ENCODE measurements around the gene GOSR1. TPM values are rescaled to one million over a fixed set of nuclear protein-coding genes. Genes with fewer than 3 reads are reported as not detected.

The GOSR1 gene
- total RNA-seq, 1 experiment from 2014 or later, result 43.7 TPM

DNA sequence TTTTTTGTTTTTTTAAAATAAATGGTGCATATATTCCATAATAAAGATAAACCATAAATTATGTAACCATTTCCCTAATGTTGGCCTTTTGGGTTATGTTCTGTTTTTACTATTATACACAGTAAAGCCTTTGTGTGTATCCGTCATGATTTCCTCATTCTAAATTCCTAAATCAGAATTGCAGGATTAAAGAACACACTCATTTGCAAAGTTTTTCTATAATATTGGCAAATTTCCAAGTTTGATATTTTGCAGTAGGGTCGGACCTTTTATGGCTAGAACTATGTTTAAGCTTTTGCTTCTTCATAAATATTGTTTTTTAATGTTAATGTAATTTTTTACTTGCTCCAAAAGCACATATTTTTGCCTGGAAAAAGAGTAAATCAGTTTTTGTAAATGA, 16.6 kb downstream of the GOSR1 start:
- POLR2A ChIA-PET (ENCODE audit: unreplicated experiment), result interaction anchor here (0.5 kb wide), 1 partner anchor 9 kb away, joined by 4 read pairs; no protein-coding TSS in a partner anchor
- intact Hi-C loops (cut with micrococcal nuclease; ENCODE audit: unreplicated experiment), result no loop called here
- CTCF ChIA-PET, result no interaction called here
- Histone ChIP-seq H2AFZ (no peak overlapping the region), H3K27ac (no peak overlapping the region), H3K4me3 (no peak overlapping the region), H3K36me3 (ENCODE audit: low read depth) (peaks cover 46% of the 10 kb centered on the region), H3F3A (ENCODE audit: insufficient read depth, low read depth) (peaks cover 5% of the 10 kb centered on the region; the same call in 1 of the 2 replicates), H3K9me2 (ENCODE audit: insufficient read depth) (no peaks in the 10 kb centered on the region), H4K20me1 (ENCODE audit: insufficient read depth) (no peaks in the 10 kb centered on the region), H3K9me3 (ENCODE audit: insufficient read depth, low read depth) (no peaks in the 10 kb centered on the region), H3K4me1 (replicated peaks; ENCODE audit: insufficient read depth) (no peaks in the 10 kb centered on the region), H3K79me2 (ENCODE audit: low read depth) (no peaks in the 10 kb centered on the region), H3K4me2 (no peak overlapping the region), H3K27me3 (ENCODE audit: insufficient read depth, low read depth) (no peaks in the 10 kb centered on the region)
- TF ChIP-seq, protein P1, sequence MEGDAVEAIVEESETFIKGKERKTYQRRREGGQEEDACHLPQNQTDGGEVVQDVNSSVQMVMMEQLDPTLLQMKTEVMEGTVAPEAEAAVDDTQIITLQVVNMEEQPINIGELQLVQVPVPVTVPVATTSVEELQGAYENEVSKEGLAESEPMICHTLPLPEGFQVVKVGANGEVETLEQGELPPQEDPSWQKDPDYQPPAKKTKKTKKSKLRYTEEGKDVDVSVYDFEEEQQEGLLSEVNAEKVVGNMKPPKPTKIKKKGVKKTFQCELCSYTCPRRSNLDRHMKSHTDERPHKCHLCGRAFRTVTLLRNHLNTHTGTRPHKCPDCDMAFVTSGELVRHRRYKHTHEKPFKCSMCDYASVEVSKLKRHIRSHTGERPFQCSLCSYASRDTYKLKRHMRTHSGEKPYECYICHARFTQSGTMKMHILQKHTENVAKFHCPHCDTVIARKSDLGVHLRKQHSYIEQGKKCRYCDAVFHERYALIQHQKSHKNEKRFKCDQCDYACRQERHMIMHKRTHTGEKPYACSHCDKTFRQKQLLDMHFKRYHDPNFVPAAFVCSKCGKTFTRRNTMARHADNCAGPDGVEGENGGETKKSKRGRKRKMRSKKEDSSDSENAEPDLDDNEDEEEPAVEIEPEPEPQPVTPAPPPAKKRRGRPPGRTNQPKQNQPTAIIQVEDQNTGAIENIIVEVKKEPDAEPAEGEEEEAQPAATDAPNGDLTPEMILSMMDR (conservative IDR thresholded peaks at IDR 0.05), result no peak
- TF ChIP-seq EZH2 (IDR thresholded peaks at IDR 0.05; ENCODE audit: low read depth), result no peak
- DNase-seq, result no peak
- no TSS peak for BruUV-seq (replicated peaks)

DNA sequence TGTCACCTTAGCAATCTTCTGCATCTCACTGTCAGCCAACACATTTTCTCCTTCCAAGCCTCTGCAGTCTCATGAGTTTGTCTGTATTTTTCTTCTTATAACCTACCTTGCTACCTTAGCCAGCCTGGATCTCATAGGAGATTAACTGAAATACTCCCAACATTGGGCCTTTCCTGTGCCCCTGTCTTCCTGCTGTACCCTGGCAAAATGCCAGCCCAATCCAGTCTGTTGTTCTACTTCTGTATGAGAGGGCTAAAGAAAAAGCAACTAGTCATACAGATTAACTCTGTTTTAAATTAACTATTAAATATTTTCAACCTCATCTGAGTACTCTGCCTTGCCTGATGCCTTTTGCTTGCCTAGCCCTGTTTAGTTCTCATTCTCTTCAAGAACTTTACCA, 18.4 kb downstream of the GOSR1 start:
- no peak for DNase-seq
- intact Hi-C loops (cut with micrococcal nuclease; ENCODE audit: unreplicated experiment), result no loop called here
- no peak overlapping the region for H3K4me2 ChIP-seq
- BruUV-seq (replicated peaks), result no TSS peak
- H3K9me3 ChIP-seq (ENCODE audit: insufficient read depth, low read depth), result no peaks in the 10 kb centered on the region
- no peaks in the 10 kb centered on the region for H3K9me2 ChIP-seq (ENCODE audit: insufficient read depth)
- no peak overlapping the region for H3K4me3 ChIP-seq
- H4K20me1 ChIP-seq (ENCODE audit: insufficient read depth), result no peaks in the 10 kb centered on the region
- no peaks in the 10 kb centered on the region for H3K79me2 ChIP-seq (ENCODE audit: low read depth)
- H3K27ac ChIP-seq, result no peak overlapping the region
- POLR2A ChIA-PET (ENCODE audit: unreplicated experiment), result no interaction called here
- H3K4me1 ChIP-seq (replicated peaks; ENCODE audit: insufficient read depth), result no peaks in the 10 kb centered on the region
- no peak overlapping the region for H2AFZ ChIP-seq
- TF ChIP-seq EZH2 (IDR thresholded peaks at IDR 0.05; ENCODE audit: low read depth), result no peak
- TF ChIP-seq, protein P1 (conservative IDR thresholded peaks at IDR 0.05), result no peak
- CTCF ChIA-PET, result no interaction called here
- peaks cover 48% of the 10 kb centered on the region for H3K36me3 ChIP-seq (ENCODE audit: low read depth)
- H3F3A ChIP-seq (ENCODE audit: insufficient read depth, low read depth), result peaks cover 5% of the 10 kb centered on the region; the same call in 1 of the 2 replicates
- H3K27me3 ChIP-seq (ENCODE audit: insufficient read depth, low read depth), result no peaks in the 10 kb centered on the region

GRCh38 chr17:30503558-30503957, 26.4 kb downstream of the GOSR1 start:
- Histone ChIP-seq H3K27ac (no peak overlapping the region), H3K36me3 (ENCODE audit: low read depth) (peaks cover 34% of the 10 kb centered on the region), H3K4me3 (no peak overlapping the region), H3K9me2 (ENCODE audit: insufficient read depth) (no peaks in the 10 kb centered on the region), H3K4me1 (replicated peaks; ENCODE audit: insufficient read depth) (no peaks in the 10 kb centered on the region), H3K27me3 (ENCODE audit: insufficient read depth, low read depth) (no peaks in the 10 kb centered on the region), H3K9me3 (ENCODE audit: insufficient read depth, low read depth) (no peaks in the 10 kb centered on the region), H4K20me1 (ENCODE audit: insufficient read depth) (0 out of 2 replicates have a peak, but pooled peaks cover 3% of the 10 kb centered on the region), H3K79me2 (ENCODE audit: low read depth) (no peaks in the 10 kb centered on the region), H2AFZ (no peak overlapping the region), H3K4me2 (no peak overlapping the region), H3F3A (ENCODE audit: insufficient read depth, low read depth) (no peaks in the 10 kb centered on the region)
- POLR2A ChIA-PET (ENCODE audit: unreplicated experiment), result no interaction called here
- CTCF ChIA-PET, result no interaction called here
- BruUV-seq (replicated peaks), result no TSS peak
- no peak for TF ChIP-seq EZH2 (IDR thresholded peaks at IDR 0.05; ENCODE audit: low read depth)
- TF ChIP-seq, protein P1 (conservative IDR thresholded peaks at IDR 0.05), result no peak
- intact Hi-C loops (cut with micrococcal nuclease; ENCODE audit: unreplicated experiment), result no loop called here
- DNase-seq, result no peak
